Left ventricle myocardium superior (tissue), 1 donor: ENCODE data around the gene HRK. TPM values are rescaled to one million over a fixed set of nuclear protein-coding genes. Genes with fewer than 3 reads are reported as not detected.
"Not testable (repeated sequence)": the region's sequence is repeated elsewhere in the genome, so short reads cannot be mapped to it uniquely, and the experiment has no call there.

Source experiments
- ATAC-seq: fragments of 200-7000 bp; cut with Tn5 transposase; one replicate; pipeline ENCODE4 v1.9.1; 2020; ENCODE audit warnings: mild to moderate bottlenecking, moderate library complexity
- DNase-seq: peaks from one replicate; pipeline ENCODE4 v3.0.0-alpha.2; 2020
- intact Hi-C: fragments of 100-400 bp; cut with micrococcal nuclease; formaldehyde crosslinking; loops from one replicate; pipeline ENCODE4 v1.11.0; 2022
- total RNA-seq: library from RNA; stranded (reverse); fragmentation: NEBNext Ultra II Directional; extraction: Animal tissue kit (Norgen Biotek cat#: 25700); gene quantifications from one replicate; pipeline ENCODE4 v1.2.1, GENCODE V29; 2021
- donor health status: DM: no; HTN: yes; CAD: no; lungs with severe emphysema.

Gene HRK
- total RNA-seq, 1 donor from 2014 or later, result 0.20 TPM

DNA sequence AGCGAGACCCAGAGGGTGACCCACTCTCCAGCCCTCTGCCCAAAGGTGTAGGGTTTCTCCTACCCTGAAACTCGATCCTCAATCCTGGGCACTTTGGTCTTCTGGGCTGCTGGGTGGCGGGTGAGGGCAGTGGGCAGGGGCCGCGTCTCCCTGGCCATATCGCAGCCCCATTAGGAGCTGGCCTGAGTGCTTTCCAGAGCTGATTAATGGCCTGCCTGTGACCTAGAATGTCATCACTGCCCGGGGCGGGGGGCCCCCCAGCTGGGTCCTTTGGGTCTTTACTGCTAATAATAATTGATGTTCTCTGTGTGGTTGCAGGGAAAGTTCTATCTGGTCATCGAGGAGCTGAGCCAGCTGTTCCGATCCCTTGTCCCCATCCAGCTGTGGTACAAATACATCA lies 47.8 kb downstream of the HRK start:
- DNase-seq, result no peak
- ATAC-seq, result no peak
- intact Hi-C loops, result no loop called here

DNA sequence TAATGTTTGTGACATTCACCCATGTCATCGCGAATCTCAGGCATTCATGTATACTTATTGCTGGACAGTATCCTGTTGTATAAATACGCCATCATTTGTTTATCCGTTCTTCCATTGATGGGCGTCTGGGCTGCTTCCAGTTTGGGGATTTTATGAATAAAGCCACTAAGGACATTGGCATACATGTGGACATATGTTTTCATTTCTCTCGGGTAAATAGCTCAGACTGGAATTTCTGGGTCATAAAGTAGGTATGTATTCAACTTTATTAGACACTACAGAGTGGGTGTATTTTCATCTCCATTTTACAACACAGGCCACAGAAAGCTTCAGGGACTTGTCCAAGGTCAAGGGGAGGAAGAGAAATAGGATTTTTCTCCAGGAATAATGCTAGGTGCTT lies 48.9 kb downstream of the HRK start:
- intact Hi-C loops, result no loop called here
- ATAC-seq, result no peak
- no peak for DNase-seq

DNA sequence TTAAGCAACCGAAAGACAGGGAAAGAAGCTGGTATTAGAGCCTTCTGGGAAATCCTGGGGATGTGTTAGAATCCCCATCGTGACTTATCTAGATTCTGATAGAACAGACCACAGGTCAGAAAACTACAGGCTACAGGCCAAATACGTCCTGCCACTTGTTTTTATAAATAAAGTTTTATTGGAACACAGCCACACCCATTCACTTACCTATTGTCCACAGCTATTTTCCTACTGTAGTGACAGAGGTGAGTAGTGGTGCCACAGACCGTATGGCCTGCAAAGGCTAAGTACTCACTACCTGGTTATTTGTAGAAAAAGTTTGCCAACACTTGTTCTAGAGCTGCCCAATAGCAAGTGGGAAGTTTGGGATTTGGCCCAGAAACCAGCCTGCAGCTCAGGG lies 53.8 kb downstream of the HRK start:
- intact Hi-C loops, result no loop called here
- DNase-seq, result no peak
- no peak for ATAC-seq

DNA sequence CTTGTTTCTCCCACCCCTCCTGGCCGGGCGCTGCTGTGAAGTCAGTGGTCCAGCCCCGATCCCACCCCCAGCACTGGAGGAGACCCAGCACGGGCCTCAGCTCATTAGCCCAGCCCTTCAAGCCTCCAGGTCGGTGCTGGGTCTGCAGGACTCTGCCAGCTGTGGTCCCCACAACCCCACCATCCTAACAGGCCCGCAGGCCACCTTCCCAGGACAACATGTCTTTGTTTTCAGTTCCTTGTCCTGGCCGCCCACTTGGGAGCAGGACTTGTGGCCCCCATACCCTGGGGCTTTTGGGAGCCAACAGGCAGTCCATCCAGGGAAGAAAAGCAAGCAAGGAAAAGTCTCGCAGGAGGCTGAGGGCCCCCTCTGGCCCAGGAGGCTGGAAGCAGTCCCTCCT lies 60.0 kb downstream of the HRK start:
- DNase-seq (no peak), ATAC-seq (no peak)
- intact Hi-C loops, result no loop called here

DNA sequence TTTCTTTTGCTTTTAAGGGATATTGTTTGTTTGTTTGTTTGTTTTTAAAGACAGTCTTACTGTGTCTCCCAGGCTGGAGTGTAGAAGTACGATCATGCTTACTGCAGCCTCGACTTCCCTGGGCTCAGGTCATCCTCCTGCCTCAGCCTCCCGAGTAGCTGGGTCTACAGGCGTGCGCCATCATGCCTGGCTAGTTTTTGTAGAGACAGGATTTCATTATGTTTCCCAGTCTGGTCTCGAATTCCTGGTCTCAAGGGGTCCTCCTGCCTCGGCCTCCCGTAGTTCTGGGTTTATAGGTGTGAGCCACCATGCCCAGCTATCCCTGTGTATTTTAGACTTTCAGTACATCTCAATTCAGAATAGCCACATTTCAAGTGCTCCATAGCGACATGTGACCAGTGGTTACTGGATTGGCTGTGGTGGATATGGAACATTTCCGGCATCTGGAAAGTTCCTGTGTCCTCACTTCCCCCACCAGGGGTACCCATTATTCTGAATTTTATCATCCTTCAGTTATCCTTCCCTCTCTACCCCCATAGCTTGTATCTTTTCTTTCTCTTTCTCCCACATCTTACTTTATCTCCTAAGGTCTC lies 61.1 kb downstream of the HRK start:
- ATAC-seq, result no peak
- intact Hi-C loops, result no loop called here

DNA sequence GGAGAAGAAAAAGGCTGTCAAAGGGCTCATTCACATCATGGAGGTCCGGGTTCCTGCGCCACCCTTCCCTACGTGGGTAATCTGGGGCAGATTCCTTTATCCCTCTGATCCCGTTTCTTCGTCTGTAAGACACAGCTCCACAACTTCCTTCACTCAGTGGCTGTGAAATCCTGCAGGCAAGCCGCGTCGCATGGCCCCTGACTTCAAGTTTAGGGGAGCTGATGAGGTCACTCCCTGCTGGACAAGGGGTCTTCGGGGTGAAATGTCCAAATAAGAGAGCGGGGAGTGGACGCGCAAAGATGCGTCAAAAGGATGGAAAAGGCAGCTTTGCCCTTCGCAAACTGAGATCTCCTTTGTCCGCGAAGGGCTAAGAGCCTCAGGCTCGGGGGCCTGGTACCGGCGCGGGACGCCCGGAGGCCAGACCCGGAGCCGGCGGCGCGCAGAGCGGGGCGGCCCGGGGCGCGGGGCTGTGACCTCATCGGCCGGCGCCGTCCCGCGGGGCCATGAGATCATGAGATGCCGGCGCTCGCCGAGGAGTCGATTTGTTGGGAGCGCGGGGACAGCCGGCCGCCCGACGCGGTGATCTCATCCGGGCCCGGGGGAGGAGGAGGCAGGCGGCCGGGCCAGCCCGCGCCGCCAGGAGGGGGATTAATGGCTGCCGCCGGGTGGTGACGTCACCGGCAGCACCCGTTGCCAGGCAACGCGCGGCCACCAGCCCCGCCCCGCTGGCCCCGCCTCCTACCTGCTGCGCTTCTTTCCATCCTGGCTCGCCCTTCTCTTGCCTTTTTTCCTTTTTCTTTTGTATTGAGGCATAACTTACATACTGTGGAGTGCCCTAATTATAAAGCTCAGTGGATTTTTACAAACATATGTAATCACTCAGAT lies 62.1 kb downstream of the HRK start:
- DNase-seq, result peak; percentile 95
- ATAC-seq, result peak; percentile 98
- intact Hi-C loops, result no loop called here

More for the DNA sequence above, 61.1 kb downstream of the HRK start:
- DNase-seq, result no peak

DNA sequence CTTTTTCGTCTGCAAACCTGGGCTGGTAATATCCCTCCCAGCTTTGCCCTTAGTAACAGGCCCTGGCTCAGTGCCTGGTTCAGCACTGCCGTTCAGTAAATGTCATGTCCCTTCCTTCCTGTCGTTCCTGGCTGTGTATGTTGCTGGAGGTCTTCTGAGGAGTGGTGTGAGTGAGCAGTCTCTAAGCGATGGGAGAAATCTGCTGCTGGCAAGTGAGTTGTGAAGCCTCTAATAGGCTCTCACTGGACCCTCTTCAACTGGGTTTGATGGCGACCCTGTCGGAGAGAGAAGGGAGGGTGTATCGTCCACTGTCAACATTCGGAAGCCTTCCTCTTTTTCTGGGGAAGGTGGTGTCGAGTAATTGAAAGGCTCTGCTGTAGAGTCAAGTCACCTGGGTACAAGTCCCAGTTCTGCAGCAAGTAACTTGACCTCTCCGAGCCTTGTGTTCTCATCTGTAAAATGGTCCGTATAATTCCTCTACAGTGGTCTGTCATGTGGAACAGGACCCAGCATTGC lies 62.8 kb downstream of the HRK start:
- ATAC-seq (peak; percentile 37), DNase-seq (peak; percentile 62)
- intact Hi-C loops, result no loop called here

DNA sequence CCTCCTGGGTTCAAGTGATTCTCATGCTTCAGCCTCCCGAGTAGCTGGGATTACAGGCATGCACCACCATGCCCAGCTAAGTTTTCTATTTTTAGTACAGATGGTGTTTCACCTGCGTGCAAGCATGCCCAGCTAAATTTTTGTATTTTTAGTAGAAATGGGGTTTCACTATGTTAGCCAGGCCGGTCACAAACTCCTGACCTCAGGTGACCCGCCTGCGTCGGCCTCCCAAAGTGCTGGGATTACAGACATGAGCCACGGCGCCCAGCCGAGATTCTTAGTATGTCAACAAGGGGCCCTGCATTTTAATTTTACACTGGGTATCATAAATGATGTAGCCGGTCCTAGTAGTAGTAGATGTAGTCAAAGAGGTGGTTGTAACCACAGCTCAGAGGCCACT lies 66.5 kb downstream of the HRK start:
- ATAC-seq, DNase-seq, intact Hi-C loops: not testable (repeated sequence)

DNA sequence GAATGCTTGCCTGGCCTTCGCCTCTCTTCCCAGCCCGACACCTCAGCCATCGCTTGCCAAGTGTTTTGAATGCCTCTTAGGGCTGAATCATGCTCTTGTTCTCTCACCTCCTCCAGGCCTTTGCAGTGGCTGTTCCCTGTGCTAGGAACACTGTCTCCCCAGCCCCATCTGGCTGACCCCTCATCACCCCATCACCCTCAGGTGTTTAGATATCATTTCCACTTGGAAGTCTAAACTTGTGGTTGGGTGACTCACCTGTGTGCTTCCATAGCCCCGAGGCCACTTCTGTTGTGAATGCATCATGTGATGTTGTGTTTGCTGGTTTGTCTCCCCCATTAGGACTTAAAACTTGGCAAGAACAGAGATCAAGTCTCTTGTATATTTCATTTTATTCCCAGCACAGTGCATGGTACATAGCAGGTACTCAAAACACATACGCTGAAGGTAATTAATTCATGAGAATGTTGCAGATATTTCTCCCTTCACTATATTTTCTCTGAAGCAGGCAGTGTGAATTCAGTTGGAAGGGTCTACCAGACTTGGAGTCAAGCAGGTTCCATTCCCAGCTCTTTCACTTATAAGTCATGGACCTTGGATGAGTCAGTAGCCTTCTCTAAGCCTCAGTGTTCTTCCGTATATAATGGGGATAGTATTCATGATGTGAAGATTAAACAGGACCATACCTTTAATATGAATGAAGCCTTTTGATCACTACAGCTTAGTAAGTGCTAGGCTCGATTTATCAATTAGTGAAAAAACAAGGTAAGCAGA lies 67.8 kb downstream of the HRK start:
- DNase-seq, result no peak
- no peak for ATAC-seq
- intact Hi-C loops, result no loop called here

DNA sequence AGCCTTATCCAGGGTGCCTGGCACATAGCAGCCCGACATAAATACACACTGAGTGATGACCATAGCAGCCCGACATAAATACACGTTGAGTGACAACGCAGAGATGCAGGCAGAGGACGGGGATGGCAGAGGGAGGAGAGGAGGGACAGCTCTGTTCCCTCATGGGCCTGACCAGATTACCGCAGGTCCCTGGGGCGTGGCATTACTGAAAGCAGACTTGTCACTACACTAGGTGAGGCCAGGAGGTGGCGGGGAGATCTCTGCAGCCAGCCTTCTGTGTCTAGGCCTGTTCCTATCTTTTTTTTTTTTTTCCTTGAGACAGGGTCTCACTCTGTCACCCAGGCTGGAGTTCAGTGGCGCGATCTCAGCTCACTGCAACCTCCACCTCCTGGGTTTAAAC lies 69.0 kb downstream of the HRK start:
- DNase-seq, result no peak
- ATAC-seq, result no peak
- intact Hi-C loops, result no loop called here

DNA sequence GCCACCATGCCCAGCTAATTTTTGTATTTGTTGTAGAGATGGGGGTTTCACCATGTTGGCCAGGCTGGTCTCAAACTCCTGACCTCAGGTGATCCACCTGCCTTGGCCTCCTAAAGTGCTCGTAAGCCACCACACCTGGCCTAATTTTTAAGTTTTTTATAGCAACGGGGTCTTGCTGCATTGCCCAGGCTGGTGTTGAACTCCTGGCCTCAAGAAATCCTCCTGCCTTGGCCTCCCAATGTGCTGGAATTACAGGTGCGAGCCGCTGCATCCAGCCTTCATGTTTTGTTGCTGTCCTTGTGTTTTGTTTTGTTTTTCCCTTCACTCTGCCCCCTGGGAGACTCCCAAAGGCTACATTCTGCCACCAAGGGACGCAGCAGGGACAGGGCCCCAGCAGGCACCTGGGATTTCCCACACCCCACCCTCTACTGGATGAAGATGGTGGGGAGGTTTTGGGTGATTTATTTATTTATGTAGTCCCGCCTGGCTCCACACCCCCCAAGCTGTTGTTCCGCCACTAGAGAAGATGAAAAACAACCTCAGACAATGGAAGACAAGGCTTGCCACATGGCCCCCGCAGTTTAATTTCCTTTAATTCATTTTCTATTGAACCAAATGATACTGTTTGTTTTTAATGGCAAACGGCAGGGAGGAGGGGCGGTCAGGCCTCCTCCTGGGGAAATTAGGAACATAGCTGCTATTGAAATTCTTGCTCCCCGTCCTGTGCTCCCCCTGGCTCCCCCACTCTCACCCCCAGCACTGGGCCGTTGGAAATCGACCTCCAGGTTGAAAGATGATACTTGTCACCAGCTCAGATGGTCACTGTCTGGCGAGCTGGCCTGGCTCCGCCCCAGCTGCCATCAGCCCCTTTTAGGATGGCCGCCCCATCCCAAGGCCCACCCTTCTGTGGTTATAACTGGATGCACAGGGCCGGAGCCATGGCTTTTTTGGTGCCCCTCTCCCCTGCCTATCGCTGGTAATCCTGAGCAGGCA lies 72.8 kb downstream of the HRK start:
- intact Hi-C loops, result no loop called here
- no peak for ATAC-seq

DNA sequence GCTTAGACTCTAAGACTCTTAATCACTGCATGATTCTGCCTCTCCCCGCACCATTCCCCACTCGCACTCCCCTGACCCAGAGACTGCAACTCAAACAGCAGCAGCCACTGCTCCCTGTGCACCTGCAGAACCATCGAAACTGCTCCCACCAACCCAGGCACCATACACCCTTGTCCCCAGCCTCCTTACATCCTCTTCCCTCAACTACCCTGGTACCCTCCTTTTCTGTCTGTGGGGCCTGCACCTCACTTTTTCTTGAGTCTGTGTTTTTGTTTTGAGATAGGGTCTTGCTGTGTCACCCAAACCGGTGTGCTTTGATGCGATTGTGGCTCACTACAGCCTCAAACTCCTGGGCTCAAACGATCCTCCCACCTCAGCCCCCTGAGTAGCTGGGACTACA lies 73.7 kb downstream of the HRK start:
- no peak for ATAC-seq
- intact Hi-C loops, result no loop called here

More for the DNA sequence above, 72.8 kb downstream of the HRK start:
- DNase-seq, result no peak

DNA sequence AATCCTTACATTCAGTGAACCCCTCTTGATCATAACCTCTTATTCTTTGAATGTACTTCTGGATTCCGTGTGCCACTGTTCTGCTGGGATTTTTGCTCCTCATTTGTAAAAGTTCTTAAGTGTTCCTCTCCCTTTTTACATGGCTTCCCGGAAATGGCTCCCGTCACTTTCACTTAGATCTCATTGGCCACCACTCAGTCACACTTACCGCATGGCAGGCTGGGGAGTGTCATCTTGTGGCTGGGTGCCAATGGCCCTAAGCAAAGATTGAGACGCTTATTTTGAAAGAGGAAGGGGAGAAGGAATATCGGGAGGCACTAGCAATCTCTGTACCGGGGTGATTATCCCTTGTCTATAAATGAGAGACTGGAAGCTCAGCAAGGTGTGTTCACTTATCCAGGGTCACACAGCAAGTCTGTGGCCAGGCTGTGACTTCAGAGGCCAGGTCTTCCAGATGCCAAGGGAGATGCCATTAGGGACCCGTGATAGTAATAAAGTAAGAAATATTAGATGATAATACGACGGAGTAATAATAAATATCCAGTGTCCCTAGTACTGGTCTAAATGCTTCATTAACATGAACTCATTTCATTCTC lies 74.3 kb downstream of the HRK start:
- intact Hi-C loops, result no loop called here
- no peak for ATAC-seq
- no peak for DNase-seq

More for the DNA sequence above, 73.7 kb downstream of the HRK start:
- no peak for DNase-seq

Other genes with a start within 250 kb of the HRK start
- 9.2 TPM for gene SPRING1, start 143.4 kb downstream of the HRK start, total RNA-seq
- 0.45 TPM for gene RNFT2, start 143.1 kb downstream of the HRK start, total RNA-seq
- 5.1 TPM for gene FBXW8, start 29.5 kb upstream of the HRK start, total RNA-seq
- 115 TPM for gene TESC, start 218.0 kb upstream of the HRK start, total RNA-seq